Uterus (tissue), 4 donors: Measurements from ENCODE around the gene TM7SF2. TPM values are rescaled to one million over a fixed set of nuclear protein-coding genes. Genes with fewer than 3 reads are reported as not detected.

Experiments used
- DNase-seq, 2 donors: peaks; one replicate each; pipeline ENCODE4 v3.0.0-alpha.2; 2019 to 2020
- H3K27ac ChIP-seq, 2 donors: fragments of 200-600 bp; sonication (generic); 1 replicate in 1 of 2; 2 replicates in 1 of 2; pipeline ENCODE4 v1.5.1; 2016 to 2018
- H3K27me3 ChIP-seq, 2 donors: fragments of 200-600 bp; sonication (generic); one replicate each; pipeline ENCODE4 v1.5.1; 2018 to 2019; ENCODE audit warnings: control low read depth in 1 of 2
- H3K36me3 ChIP-seq, 2 donors: fragments of 200-600 bp; sonication (generic); one replicate each; pipeline ENCODE4 v1.5.1; 2019; ENCODE audit warnings: control low read depth in 1 of 2
- H3K4me1 ChIP-seq, 2 donors: fragments of 200-600 bp; sonication (generic); one replicate each; pipeline ENCODE4 v1.5.1; 2018 to 2019; ENCODE audit warnings: control low read depth in 1 of 2
- H3K4me3 ChIP-seq, 2 donors: fragments of 200-600 bp; sonication (generic); 1 replicate in 1 of 2; 2 replicates in 1 of 2; pipeline ENCODE4 v1.5.1; 2018 to 2019; ENCODE audit warnings: mild to moderate bottlenecking in 1 of 2
- H3K9me3 ChIP-seq, 2 donors: fragments of 200-600 bp; sonication (generic); one replicate each; pipeline ENCODE4 v1.5.1; 2019; ENCODE audit warnings: control low read depth in 1 of 2
- POLR2A ChIP-seq, 2 donors: fragments of 450-650 bp; IDR thresholded peaks; one replicate each; pipeline ENCODE4 v1.6.1; 2016; ENCODE audit warnings: antibody characterized with exemption in 2 of 2, mild to moderate bottlenecking in 1 of 2, moderate library complexity in 1 of 2
- intact Hi-C: fragments of 100-400 bp; cut with DNase I; formaldehyde crosslinking; loops from one replicate; pipeline ENCODE4 v1.15.1; 2023; ENCODE audit warnings: low total_unique reads
- total RNA-seq, 4 donors: library from RNA; depleted of rRNA in 3 of 4; stranded (reverse); fragments of >200 nt in 3 of 4; gene quantifications; one replicate each; pipeline versions ENCODE4 v1.1.0 to v1.2.4, GENCODE V29; 2014 to 2023
- TF ChIP-seq, protein P1 (sequence below), 4 experiments: fragments of 200-600 bp in 2 of 4; fragments of 450-650 bp in 2 of 4; sonication (generic) in 2 of 4; IDR thresholded peaks; one replicate each; pipeline ENCODE4 v1.5.1; 2016 to 2019; ENCODE audit warnings: antibody characterized with exemption in 4 of 4, mild to moderate bottlenecking in 2 of 4, moderate library complexity in 1 of 4
- donor health status: DM: yes; HTN: yes; CAD: no.

The TM7SF2 gene
- total RNA-seq, 4 donors from 2014 or later: 0.77 to 16.7 (median 5.5) TPM

DNA sequence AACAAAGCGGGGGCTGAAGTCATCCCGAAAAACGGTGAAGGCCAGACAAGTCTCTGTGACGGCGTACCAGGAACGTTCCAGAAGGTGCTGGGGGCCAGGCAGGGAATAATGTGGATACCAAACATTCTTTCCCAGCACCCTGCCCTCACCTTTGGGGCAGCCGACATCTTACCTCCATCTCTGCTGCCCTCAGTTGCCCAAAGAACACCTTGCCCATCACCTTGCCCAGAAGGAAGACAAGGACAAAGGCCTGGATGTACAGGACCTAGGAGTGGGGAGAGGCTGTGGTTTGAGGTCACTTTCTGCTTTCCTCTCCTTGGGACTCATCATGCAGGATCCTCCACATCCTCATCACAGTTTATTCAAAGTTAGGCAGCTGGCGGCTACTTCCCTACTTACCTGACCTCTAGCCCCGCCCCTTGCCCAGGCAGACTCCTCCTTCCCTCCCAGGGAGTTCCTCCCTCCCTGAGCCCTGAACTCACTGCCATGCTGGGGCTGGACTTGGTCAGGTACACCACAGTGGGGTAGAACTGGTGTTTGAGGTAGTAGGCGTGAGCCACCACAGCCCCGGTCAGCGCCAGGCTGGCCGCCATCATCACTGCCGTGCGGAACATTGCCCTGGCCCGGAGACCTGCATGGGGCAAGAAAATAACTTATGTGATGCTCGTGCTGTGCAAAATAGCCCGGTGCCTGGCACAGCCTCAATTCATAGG, 21.5 kb downstream of the TM7SF2 start:
- Histone ChIP-seq H3K27me3 (no peaks in the 10 kb centered on the region), H3K9me3 (no peaks in the 10 kb centered on the region), H3K4me1 (peaks cover 0 to 13% of the 10 kb centered on the region in 2 donors), H3K4me3 (peak overlapping the region; percentile 57 to 64), H3K27ac (peak overlapping the region; percentile 96 to 97), H3K36me3 (no peaks in the 10 kb centered on the region)
- peak; percentile 28 to 32 for DNase-seq
- intact Hi-C loops: no loop called here
- TF ChIP-seq POLR2A (IDR thresholded peaks at IDR 0.05): no peak
- TF ChIP-seq, protein P1, sequence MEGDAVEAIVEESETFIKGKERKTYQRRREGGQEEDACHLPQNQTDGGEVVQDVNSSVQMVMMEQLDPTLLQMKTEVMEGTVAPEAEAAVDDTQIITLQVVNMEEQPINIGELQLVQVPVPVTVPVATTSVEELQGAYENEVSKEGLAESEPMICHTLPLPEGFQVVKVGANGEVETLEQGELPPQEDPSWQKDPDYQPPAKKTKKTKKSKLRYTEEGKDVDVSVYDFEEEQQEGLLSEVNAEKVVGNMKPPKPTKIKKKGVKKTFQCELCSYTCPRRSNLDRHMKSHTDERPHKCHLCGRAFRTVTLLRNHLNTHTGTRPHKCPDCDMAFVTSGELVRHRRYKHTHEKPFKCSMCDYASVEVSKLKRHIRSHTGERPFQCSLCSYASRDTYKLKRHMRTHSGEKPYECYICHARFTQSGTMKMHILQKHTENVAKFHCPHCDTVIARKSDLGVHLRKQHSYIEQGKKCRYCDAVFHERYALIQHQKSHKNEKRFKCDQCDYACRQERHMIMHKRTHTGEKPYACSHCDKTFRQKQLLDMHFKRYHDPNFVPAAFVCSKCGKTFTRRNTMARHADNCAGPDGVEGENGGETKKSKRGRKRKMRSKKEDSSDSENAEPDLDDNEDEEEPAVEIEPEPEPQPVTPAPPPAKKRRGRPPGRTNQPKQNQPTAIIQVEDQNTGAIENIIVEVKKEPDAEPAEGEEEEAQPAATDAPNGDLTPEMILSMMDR (IDR thresholded peaks at IDR 0.05): no peak

DNA sequence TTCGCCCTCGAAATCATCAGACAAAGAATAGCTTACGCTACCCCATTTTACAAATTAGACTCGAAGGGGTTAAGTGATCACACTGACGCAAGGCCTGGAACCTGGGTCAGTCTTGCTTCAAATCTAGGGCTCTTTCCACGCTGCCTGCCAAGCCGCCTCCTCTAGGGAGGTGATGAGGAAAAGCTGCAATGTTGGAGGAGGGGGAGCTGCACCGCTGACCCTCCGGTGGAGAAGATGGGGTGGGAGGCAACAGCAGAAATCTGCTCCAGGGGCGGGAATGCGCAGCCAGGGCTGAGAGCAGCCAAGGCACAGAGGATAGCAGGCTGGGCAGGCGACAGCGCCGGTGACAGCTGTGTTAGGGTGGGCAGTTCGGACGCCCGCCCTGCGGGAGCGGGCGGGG, 22.1 kb downstream of the TM7SF2 start:
- H3K4me1 ChIP-seq: peaks cover 0 to 13% of the 10 kb centered on the region in 2 donors
- peak overlapping the region; percentile 96 to 97 for H3K27ac ChIP-seq
- intact Hi-C loops: no loop called here
- H3K9me3 ChIP-seq: no peaks in the 10 kb centered on the region
- no peak for TF ChIP-seq POLR2A (IDR thresholded peaks at IDR 0.05)
- TF ChIP-seq, protein P1 (IDR thresholded peaks at IDR 0.05): no peak
- peak overlapping the region; percentile 57 to 64 for H3K4me3 ChIP-seq
- no peaks in the 10 kb centered on the region for H3K27me3 ChIP-seq
- peak; percentile 36 to 64 for DNase-seq
- no peaks in the 10 kb centered on the region for H3K36me3 ChIP-seq

DNA sequence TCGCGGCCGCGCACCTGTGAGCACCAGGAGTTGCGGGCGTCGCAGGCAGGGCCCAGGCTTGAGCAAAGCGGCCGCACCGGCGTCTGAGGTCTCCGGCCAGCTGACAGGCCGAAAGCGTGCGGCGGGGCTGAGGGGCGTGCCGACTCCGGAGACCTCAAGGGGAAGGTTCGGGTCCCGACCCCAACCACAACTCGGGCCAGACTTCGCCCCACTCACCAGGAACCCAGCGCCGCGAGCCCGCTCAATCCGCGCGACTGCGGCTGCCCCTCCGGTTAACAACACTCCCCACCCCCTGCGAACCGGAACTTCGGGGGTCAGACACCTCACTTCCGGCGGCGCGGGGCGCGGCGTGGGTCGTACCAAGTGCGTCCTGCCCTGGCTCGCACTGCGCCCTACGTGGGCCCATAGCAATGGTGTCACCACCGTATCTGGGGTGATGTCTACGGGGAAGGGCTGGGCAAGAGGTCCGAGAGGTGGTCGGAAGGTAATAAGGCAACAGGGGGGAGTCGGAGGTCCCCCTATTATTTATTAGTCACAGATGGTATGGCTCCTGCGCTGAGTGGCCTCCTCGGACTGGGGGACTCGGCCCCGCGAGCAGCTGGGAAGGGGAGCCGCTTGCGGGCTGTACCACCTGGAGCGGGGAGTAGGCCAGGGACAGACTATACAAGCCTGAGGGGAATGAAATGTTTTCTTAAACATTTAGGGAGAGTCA, 22.7 kb downstream of the TM7SF2 start, which contains the start of gene SYVN1:
Gene SYVN1 (minus strand): TSS at position 280 of the 712 bp plus-strand sequence. CDS start 918 bp downstream, outside the sequence.
- no peaks in the 10 kb centered on the region for H3K27me3 ChIP-seq
- TF ChIP-seq, protein P1 (IDR thresholded peaks at IDR 0.05): peak in 2 of 4 experiments; percentile 18 to 32
- TF ChIP-seq POLR2A (IDR thresholded peaks at IDR 0.05): peak; percentile 82 to 96
- H3K4me3 ChIP-seq: peak within 1 kb of the TSS; percentile 57 to 64
- DNase-seq: peak; percentile 89 to 91
- no peaks in the 10 kb centered on the region for H3K9me3 ChIP-seq
- peaks cover 0 to 13% of the 10 kb centered on the region in 2 donors for H3K4me1 ChIP-seq
- intact Hi-C loops: no loop called here
- peak within 1 kb of the TSS; percentile 96 to 97 for H3K27ac ChIP-seq
- H3K36me3 ChIP-seq: no peaks in the 10 kb centered on the region

DNA sequence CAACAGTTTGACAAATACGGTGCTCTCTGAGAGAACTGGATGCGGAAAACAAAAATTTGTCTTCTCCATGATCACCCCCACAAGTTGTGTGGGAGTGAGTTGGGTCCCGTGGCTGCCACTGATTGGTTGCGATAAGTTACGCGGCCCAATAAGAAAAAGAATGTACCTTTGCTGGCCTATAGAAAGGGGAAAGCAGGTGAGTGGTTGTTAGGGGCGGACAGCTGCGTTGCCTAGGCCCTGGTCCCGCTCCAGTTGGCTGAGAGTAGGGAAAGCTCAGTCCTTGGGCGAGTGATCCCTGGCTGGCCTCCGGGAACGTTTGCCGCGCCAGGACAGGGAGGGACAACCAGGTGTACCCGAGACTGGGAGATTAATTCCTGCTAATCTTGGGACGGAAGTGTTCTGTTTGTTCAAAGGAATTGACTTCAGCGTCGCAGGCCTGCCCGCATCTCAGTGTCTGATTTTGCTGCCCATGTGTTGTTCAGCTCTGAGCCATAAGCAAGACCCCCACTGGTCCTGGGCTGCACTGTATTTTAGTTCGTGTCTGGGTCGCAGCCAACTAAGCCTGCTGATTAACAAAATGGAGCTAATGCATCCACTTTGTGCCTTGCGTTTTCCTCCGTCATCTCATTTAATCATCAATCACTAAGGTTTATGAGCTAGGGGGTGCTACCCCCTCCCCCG, 23.4 kb downstream of the TM7SF2 start:
- peak; percentile 91 to 95 for DNase-seq
- TF ChIP-seq, protein P1 (IDR thresholded peaks at IDR 0.05): peak in 1 of 4 experiments; percentile 9
- peak; percentile 37 to 48 for TF ChIP-seq POLR2A (IDR thresholded peaks at IDR 0.05)
- peak overlapping the region; percentile 57 to 64 for H3K4me3 ChIP-seq
- H3K27ac ChIP-seq: peak overlapping the region; percentile 96 to 97
- no peaks in the 10 kb centered on the region for H3K9me3 ChIP-seq
- intact Hi-C loops: no loop called here
- H3K36me3 ChIP-seq: no peaks in the 10 kb centered on the region
- no peaks in the 10 kb centered on the region for H3K27me3 ChIP-seq
- peaks cover 0 to 13% of the 10 kb centered on the region in 2 donors for H3K4me1 ChIP-seq
